HL-60 (cell line): ENCODE results near the gene SLC5A8.

ENCODE experiments used
- GABPA ChIP-seq: IDR thresholded peaks from 2 replicates; pipeline ENCODE4 v1.6.1; 2012; ENCODE audit warnings: low read depth
- POLR2AphosphoS5 ChIP-seq: IDR thresholded peaks from 2 replicates; pipeline ENCODE4 v1.6.1; 2012; ENCODE audit warnings: low read depth
- SPI1 ChIP-seq: IDR thresholded peaks from 2 replicates; pipeline ENCODE4 v1.6.1; 2012; ENCODE audit warnings: low read depth, mild to moderate bottlenecking, borderline replicate concordance
- TF ChIP-seq, protein P1 (sequence below): IDR thresholded peaks from one replicate; pipeline ENCODE4 v1.5.1; 2011; ENCODE audit warnings: low read length, control low read depth, inconsistent platforms; ENCODE audit not compliant: insufficient read depth
- TF ChIP-seq, protein P2 (sequence below): IDR thresholded peaks from 2 replicates; pipeline ENCODE4 v1.6.1; 2012; ENCODE audit warnings: low read depth; ENCODE audit not compliant: insufficient replicate concordance

- TF ChIP-seq, protein P1, sequence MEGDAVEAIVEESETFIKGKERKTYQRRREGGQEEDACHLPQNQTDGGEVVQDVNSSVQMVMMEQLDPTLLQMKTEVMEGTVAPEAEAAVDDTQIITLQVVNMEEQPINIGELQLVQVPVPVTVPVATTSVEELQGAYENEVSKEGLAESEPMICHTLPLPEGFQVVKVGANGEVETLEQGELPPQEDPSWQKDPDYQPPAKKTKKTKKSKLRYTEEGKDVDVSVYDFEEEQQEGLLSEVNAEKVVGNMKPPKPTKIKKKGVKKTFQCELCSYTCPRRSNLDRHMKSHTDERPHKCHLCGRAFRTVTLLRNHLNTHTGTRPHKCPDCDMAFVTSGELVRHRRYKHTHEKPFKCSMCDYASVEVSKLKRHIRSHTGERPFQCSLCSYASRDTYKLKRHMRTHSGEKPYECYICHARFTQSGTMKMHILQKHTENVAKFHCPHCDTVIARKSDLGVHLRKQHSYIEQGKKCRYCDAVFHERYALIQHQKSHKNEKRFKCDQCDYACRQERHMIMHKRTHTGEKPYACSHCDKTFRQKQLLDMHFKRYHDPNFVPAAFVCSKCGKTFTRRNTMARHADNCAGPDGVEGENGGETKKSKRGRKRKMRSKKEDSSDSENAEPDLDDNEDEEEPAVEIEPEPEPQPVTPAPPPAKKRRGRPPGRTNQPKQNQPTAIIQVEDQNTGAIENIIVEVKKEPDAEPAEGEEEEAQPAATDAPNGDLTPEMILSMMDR: no peak
- TF ChIP-seq POLR2AphosphoS5 (no peak), GABPA (no peak), SPI1 (no peak)
- TF ChIP-seq, protein P2, sequence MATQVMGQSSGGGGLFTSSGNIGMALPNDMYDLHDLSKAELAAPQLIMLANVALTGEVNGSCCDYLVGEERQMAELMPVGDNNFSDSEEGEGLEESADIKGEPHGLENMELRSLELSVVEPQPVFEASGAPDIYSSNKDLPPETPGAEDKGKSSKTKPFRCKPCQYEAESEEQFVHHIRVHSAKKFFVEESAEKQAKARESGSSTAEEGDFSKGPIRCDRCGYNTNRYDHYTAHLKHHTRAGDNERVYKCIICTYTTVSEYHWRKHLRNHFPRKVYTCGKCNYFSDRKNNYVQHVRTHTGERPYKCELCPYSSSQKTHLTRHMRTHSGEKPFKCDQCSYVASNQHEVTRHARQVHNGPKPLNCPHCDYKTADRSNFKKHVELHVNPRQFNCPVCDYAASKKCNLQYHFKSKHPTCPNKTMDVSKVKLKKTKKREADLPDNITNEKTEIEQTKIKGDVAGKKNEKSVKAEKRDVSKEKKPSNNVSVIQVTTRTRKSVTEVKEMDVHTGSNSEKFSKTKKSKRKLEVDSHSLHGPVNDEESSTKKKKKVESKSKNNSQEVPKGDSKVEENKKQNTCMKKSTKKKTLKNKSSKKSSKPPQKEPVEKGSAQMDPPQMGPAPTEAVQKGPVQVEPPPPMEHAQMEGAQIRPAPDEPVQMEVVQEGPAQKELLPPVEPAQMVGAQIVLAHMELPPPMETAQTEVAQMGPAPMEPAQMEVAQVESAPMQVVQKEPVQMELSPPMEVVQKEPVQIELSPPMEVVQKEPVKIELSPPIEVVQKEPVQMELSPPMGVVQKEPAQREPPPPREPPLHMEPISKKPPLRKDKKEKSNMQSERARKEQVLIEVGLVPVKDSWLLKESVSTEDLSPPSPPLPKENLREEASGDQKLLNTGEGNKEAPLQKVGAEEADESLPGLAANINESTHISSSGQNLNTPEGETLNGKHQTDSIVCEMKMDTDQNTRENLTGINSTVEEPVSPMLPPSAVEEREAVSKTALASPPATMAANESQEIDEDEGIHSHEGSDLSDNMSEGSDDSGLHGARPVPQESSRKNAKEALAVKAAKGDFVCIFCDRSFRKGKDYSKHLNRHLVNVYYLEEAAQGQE: no peak
Measured at GRCh38 chr12:101174541-101174940, 35.5 kb downstream of the SLC5A8 start.
